HepG2 (cell line): Measurements from ENCODE around the gene EPHA2. TPM values are rescaled to one million over a fixed set of nuclear protein-coding genes. Genes with fewer than 3 reads are reported as not detected.

Experiments used
- ATAC-seq: fragments of 200-7000 bp; cut with Tn5 transposase; 3 replicates; pipeline ENCODE4 v1.9.1; 2020; ENCODE audit warnings: mild to moderate bottlenecking, moderate library complexity
- BruUV-seq: library from RNA; stranded (reverse); fragments of 400-500 nt; replicated peaks from 2 replicates; lab custom pipeline; 2021; lab: Mats Ljungman, UMichigan
- CTCF ChIA-PET: fragments of 300-600 bp; formaldehyde crosslinking; extraction: SDS; loops from one replicate; lab custom pipeline; 2021; ENCODE audit warnings: low total read pairs, inconsistent platforms, low intra/inter-chr PET ratio; lab: Yijun Ruan, JAX
- POLR2A ChIA-PET: fragments of 350-600 bp; sonication (Branson Sonifier 250); formaldehyde crosslinking; loops from one replicate; lab custom pipeline; 2020; ENCODE audit warnings: antibody characterized with exemption, inconsistent platforms; lab: Yijun Ruan, JAX
- DNase-seq: peaks from one replicate; pipeline ENCODE4 v3.0.0-alpha.2; 2015; ENCODE audit warnings: low spot score
- FAIRE-seq: peaks from 3 replicates; lab custom pipeline; 2011; peaks lifted over from hg19 to GRCh38; lab: Jason Lieb, UNC
- H2AFZ ChIP-seq: one replicate; pipeline ENCODE4 v1.6.1; 2011; ENCODE audit warnings: low read length, inconsistent platforms
- H3K27ac ChIP-seq: fragments of 300-600 bp; 3 replicates; pipeline ENCODE4 v1.8.0; 2011; ENCODE audit warnings: mixed run types, mild to moderate bottlenecking, mixed read lengths, low read length, inconsistent platforms; ENCODE audit not compliant: insufficient read depth; ENCODE audit errors: extremely low read length
- H3K27me3 ChIP-seq, 2 experiments: fragments of 200-600 bp in 1 of 2; 2 replicates in 1 of 2; 3 replicates in 1 of 2; pipeline versions ENCODE4 v1.6.0 to v1.8.0; 2011; ENCODE audit warnings: low read length in 2 of 2, mild to moderate bottlenecking in 2 of 2, moderate library complexity in 2 of 2, inconsistent platforms in 1 of 2; ENCODE audit not compliant: insufficient read depth in 2 of 2, control insufficient read depth in 1 of 2
- H3K36me3 ChIP-seq, 2 experiments: fragments of 200-600 bp in 1 of 2; replicated peaks in 1 of 2; 2 replicates in 1 of 2; 3 replicates in 1 of 2; pipeline versions ENCODE4 v1.5.1 to v1.8.0; 2011; ENCODE audit warnings: low read length in 2 of 2, inconsistent platforms in 1 of 2; ENCODE audit not compliant: insufficient read depth in 2 of 2, control insufficient read depth in 1 of 2
- H3K4me1 ChIP-seq: 2 replicates; pipeline ENCODE4 v1.5.1; 2012; ENCODE audit warnings: low read length, inconsistent platforms; ENCODE audit not compliant: insufficient read depth
- H3K4me2 ChIP-seq: 2 replicates; pipeline ENCODE4 v1.6.0; 2011; ENCODE audit warnings: low read depth, low read length, inconsistent platforms
- H3K4me3 ChIP-seq, 3 experiments: fragments of 200-600 bp in 1 of 3; sonication (generic), shearing (Covaris generic) in 1 of 3; replicated peaks in 1 of 3; 2 replicates each; pipeline ENCODE4 v1.5.1; 2011 to 2016; ENCODE audit warnings: low read length in 3 of 3, inconsistent platforms in 2 of 3, low read depth in 2 of 3, mild to moderate bottlenecking in 2 of 3, control low read depth in 1 of 3, mixed read lengths in 1 of 3; ENCODE audit not compliant: insufficient read depth in 1 of 3
- H3K79me2 ChIP-seq: one replicate; pipeline ENCODE4 v1.6.1; 2011; ENCODE audit warnings: low read length, inconsistent platforms; ENCODE audit not compliant: insufficient read depth
- H3K9ac ChIP-seq: 2 replicates; pipeline ENCODE4 v1.6.0; 2011; ENCODE audit warnings: mild to moderate bottlenecking, low read depth, low read length, inconsistent platforms; ENCODE audit not compliant: insufficient read depth
- H3K9me3 ChIP-seq: 2 replicates; pipeline ENCODE4 v1.5.1; 2012; ENCODE audit warnings: mild to moderate bottlenecking, low read length
- H4K20me1 ChIP-seq: 2 replicates; pipeline ENCODE4 v1.6.0; 2011; ENCODE audit warnings: inconsistent platforms, mild to moderate bottlenecking, low read length, moderate library complexity; ENCODE audit not compliant: insufficient read depth
- IKZF5 ChIP-seq: IDR thresholded peaks from 2 replicates; pipeline ENCODE4 v1.6.1; 2018; ENCODE audit warnings: missing genetic modification reagents, mild to moderate bottlenecking, missing compliant biosample characterization
- ONECUT2 ChIP-seq: sonication (generic); formaldehyde crosslinking; IDR thresholded peaks from 2 replicates; pipeline ENCODE4 v1.4.0; 2020; ENCODE audit warnings: missing genetic modification reagents
- SAFB2 ChIP-seq: sonication (generic); formaldehyde crosslinking; IDR thresholded peaks from 2 replicates; pipeline ENCODE4 v1.5.1; 2020; ENCODE audit warnings: missing genetic modification reagents, low read depth, mild to moderate bottlenecking, borderline replicate concordance
- TRIM22 ChIP-seq: fragments of 450-650 bp; IDR thresholded peaks from 2 replicates; pipeline ENCODE4 v1.6.1; 2017
- ZNF629 ChIP-seq: sonication (generic); formaldehyde crosslinking; conservative IDR thresholded peaks from 2 replicates; pipeline ENCODE4 v1.5.0; 2020; ENCODE audit warnings: missing genetic modification reagents
- WGBS: methylation state at CpG from one replicate; pipeline ENCODE4 v1.1.6; 2017; ENCODE audit warnings: low lambda C conversion rate; 5-methylcytosine and 5-hydroxymethylcytosine counted together
- in situ Hi-C: cut with HindIII; loops from 2 replicates; pipeline ENCODE4 v1.10.0; 2017; ENCODE audit warnings: low pct_unique_long_range_greater_than_20kb; ENCODE audit not compliant: extremely low pct_ligation_motif_present
- intact Hi-C: fragments of 100-400 bp; cut with micrococcal nuclease; formaldehyde crosslinking; loops from one replicate; pipeline ENCODE4 v1.10.0; 2022; ENCODE audit not compliant: unreplicated experiment
- polyA plus RNA-seq, 8 experiments: library from polyadenylated mRNA; depleted of rRNA in 3 of 8; stranded (reverse) in 7 of 8; unstranded in 1 of 8; fragments of >200 nt; fragmentation: Illumina TruSeq in 4 of 8; extraction: Trizol in 4 of 8; gene quantifications; 2 replicates each; pipeline versions ENCODE4 v1.2.1 to v1.2.3, GENCODE V29; 2011 to 2016; ENCODE audit warnings: low read depth in 4 of 8, missing spikeins in 1 of 8, mixed read lengths in 1 of 8; ENCODE audit not compliant: insufficient read depth in 1 of 8
- total RNA-seq, 5 experiments: library from RNA; depleted of rRNA; stranded (reverse); fragments of >200 nt; fragmentation: Illumina TruSeq; extraction: Trizol; gene quantifications; 2 replicates each; pipeline ENCODE4 v1.2.3, GENCODE V29; 2016; ENCODE audit warnings: low read depth in 1 of 5

EPHA2 gene
- total and polyA plus RNA-seq, 2 of the 13 experiments (the other 11 are each of a cell fraction or from before 2014, with no cell fraction given), result 33.6 to 53.6 TPM

DNA sequence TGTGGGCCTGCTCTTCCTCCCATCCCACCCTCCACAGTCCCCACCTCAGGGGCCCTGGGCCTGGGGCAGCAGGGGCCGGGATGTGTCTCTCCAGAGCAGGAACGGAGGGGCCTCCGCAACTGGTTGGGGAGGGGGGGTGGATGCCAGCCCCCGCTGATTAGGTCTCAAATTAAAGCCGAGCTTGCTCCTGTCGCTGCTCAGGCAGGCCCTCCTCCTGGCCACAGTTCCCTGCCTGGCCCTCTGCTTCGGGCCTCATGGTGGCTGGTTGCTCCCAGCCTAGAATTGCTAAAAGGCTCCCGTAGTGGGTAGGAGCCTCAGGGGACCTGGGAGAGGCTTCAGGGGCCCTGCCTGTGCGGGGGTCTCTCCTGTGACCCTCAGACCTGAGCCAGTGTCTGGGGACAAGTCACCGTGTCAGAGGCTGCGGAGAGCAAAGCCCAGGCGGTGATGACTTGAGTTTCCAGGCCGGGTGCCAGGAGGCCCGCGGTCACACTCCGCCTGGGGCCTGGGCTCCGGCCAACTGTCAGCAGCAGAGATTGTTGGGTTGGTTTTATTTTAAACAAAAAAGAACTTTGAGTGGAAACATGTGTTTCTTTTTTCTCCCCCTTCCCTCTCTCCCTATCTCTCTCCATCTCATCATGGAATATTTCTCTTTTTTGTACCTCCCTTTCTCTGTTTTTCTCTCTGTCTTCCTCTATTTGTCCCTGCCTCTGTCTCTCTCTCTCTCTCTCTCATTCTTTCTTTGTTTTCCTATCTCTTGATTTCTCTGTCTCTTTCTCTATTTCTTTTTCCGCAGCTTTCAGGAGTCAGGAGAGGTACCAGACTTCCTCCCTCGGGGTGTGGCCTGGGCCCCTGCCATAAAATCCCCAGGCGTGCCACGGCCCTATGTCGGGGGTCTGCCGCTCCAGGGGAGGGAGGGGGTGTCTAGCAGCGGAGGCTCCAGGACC is 20.0 kb upstream of the EPHA2 start (continued):
- TF ChIP-seq TRIM22 (no peak), IKZF5 (CRISPR knock-in tag) (0 out of 2 replicates have a peak, but pooled peaks have one; percentile 41), ONECUT2 (no peak)

DNA sequence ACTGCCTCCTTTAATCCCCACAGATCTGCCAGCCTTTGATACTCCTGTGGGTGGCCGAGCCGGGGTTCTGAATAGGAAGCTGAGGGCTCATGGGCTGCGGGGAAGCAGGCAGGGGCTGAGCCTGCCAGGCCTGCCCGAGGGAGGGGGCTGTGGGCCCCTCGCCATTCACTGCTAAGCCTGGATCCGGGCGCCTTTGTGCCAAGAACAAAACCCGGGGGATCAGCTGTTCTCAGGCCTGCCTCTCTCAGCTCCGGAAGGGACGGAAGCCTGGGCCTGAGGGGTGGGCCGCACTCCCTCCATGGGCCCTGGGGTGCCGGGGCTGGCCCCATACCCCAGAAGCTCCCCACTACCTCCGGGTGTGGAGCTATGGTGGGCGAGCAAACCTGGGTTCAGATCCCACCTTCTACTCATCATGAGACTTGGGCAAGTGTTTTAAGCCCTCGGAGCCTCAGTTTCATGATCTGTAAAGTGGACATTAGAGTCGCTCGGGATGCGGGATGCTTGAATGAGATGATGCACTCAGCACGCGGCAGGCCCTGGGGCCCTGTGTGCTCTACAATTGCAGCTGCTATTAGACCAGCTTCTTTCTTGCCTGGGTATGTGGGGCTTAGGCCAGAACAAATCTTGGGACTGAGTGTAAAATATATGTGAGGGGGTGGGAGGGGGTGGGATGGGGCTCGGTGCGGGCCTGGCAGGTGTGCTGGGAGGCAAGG is 19.2 kb upstream of the EPHA2 start:
- H3K4me1 ChIP-seq, result peaks cover 99% of the 10 kb centered on the region
- no peak overlapping the region for H3K27ac ChIP-seq
- TF ChIP-seq ZNF629 (CRISPR knock-in tag), result peak; percentile 86
- TF ChIP-seq SAFB2, result no peak
- TF ChIP-seq, all 625 proteins: peak for 1
- 59% methylated on average over 15 of the region's 22 CpGs for WGBS
- intact Hi-C loops (no loop called here), in situ Hi-C loops (no loop called here)
- no peak for DNase-seq
- Histone ChIP-seq H3K4me3 (no peak overlapping the region; a peak in 2 of 6 replicates), H4K20me1 (no peaks in the 10 kb centered on the region), H3K4me2 (no peak overlapping the region; the same call in 1 of the 2 replicates), H2AFZ (no peak overlapping the region), H3K79me2 (no peaks in the 10 kb centered on the region), H3K9ac (peak overlapping the region; percentile 74; the same call in 1 of the 2 replicates), H3K36me3 (no peaks in the 10 kb centered on the region), H3K27me3 (peaks cover 7 to 17% of the 10 kb centered on the region in 2 experiments; a peak in 3 of 5 replicates), H3K9me3 (no peaks in the 10 kb centered on the region)
- CTCF ChIA-PET, result no interaction called here
- no TSS peak for BruUV-seq
- POLR2A ChIA-PET, result interaction anchor here (1.2 to 1.7 kb wide), 3 partner anchors 10 to 31 kb away, joined by 4 to 9 read pairs (median 7); no protein-coding TSS in a partner anchor
- no peak for FAIRE-seq
- ATAC-seq, result no peak
